HG03571 (cell line): ENCODE data around the gene PLIN1.

ENCODE experiments used
- ATAC-seq: cut with Tn5 transposase; IDR thresholded peaks from one replicate; pipeline ENCODE4 v1.9.1; 2021; ENCODE audit not compliant: unreplicated experiment

The PLIN1 gene

DNA sequence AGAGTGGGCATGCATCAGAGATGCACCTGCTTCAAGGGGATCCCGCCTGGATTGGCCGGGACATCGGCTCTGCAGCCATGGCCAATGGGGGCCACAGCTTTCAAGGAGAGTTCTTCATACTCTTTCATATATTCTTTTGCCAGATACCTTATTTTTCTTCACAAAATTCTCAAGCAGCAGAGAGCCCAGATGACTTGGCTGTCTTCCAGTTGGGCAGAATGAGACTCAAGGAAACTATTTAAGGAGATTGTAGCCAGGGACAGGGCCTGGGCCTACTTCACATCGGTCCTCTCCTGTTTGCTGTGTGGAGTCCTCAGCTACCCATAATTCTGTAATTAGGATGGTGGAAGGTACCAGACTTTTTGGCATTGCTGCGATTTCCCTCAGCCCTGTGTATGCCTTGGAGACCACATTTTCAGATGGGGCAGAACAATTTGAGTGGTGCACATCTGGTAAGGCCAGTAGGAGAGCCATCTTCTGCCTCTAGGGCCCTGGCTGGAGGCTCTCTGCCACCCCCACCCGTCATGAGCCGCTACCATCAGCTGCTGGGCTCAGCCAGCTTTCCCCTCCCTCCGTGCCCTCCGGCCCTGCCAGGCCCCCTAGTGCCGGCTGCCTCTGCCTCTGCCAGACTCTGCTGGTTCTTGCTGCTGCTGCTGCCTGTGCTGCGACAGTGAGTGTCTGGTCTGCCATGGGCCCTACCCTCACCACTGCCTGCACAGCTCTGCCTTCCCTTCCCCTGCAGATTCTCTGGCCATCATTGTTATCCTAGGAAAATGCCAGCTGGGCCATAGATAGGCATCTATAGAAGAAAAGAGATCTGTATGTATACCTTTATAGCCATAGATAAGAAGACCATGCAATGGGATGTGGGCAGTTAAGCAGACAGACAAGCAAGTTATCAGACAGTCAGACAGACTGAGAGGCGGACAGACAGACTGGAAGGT is 6.7 kb downstream of the PLIN1 start:
- no peak for ATAC-seq

DNA sequence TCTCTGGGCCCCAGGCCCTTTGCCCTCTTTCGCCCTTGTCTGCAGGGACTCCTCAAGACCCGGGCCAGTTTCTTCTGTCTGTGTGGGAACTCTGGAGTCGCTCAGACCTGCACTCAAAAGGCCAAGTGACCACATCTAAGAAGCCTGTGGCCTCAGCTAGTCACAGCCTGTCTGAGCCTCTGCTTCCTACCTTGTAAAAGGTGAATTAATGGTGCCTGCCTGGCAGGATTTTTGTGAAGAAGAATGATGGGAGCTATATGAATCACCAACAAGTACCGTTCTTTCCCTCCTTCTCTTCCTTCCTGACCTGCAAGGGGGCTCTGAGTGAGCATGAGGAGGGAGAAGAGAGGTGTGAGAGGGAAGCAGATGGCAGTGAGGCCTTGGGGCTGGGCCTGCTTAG is 7.5 kb downstream of the PLIN1 start:
- ATAC-seq = no peak

DNA sequence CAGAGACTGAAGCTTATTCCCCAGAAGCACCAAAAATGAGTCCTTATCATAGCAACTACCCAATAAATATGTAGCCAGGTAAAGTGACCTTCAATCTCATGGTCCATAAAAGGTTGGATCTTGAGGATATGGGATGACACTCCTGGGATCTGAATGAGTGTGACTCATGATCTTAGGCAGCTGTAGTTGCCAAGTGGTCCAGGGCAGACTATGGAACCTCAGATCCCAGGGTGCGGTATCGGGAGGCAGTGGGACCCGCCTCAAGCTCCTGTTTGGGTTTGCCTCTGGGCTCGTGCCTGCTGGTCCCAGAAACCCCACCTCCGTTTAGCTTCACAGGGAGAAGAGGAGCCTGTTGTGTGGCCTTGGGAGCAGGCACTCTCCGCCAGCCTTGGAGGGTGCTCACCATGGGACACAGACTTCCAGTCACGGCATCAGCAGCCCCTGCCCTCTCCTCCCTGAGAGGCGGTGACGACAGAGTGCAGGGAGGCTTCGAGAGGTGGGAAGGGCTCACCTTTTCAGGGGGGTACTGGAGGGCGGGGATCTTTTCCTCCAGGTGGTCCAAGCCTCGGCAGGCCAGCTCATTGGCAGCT is 8.1 kb downstream of the PLIN1 start:
- ATAC-seq = no peak

DNA sequence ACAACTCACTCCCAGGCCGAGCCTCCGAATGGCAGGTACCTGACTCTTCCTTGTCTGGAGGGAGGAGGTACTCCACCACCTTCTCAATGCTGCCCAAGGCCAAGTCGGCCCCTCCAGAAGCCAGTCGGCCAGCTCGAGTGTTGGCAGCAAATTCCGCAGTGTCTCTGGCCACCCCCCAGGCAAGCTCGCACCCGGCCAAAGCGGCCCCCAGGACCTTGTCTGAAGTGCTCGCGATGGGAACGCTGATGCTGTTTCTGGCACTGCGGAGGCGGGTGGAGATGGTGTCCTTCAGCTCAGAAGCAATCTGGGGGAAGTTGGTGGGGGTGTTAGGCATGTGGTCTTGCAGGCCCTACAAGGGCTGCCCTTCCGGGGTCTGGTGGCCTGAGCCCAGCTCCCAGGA is 9.2 kb downstream of the PLIN1 start:
- no peak for ATAC-seq

DNA sequence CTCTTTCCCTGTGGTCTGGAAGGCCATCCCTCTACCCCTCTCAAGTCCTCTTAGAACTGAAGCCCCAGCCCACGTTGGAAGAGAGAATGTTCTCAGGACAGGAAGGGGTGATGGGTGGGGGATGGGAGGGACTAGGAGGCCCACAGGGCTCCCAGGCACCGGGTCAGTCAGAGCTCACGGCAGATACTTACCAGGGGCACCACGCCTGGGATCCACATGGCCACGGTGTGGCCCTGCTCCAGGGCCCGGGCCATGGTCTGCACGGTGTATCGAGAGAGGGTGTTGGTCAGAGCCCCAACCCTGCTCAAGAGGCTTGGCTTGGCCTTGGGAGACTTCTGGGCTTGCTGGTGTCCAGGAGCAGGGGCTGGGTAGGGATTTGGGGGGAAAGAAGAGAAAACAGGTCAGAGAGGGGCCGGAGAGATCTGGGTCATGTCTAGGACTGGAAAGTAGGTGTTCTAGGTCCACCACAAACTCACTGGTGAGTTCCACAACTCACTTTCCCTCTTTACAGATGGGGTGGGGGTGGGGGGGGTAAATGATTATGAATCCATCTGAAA is 9.8 kb downstream of the PLIN1 start:
- no peak for ATAC-seq

DNA sequence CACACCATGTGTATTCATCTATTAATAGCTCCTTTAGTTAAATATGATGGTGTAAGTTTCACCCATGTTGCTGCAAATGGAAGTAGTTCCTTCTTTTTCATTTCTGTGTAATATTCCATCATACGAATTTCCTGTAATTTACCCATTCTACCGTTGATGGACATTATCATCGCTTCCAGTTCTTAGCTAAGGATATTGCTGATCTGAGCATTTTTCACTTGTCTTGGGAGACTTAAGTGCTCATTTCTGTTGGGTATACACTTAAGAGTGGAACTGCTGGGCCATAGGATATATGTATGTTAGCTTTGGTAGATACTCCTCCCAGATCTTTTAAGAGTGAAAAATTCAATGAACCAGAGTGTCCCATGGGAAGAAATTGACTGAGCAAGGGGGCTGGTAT is 11.0 kb downstream of the PLIN1 start:
- ATAC-seq = no peak

DNA sequence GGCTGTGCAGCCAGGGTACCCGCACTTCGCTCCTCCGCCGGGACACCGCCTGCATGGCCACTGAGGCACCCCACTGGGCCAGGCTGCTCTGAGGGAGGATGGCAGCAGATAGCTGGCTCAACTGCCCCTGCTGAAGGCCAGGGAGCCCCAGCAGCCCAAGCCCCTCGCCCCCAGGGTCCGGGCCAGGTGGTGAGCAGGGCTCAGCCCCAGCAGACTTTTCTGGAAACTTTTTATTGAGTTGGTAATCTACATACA is 11.5 kb downstream of the PLIN1 start:
- ATAC-seq = no peak

DNA sequence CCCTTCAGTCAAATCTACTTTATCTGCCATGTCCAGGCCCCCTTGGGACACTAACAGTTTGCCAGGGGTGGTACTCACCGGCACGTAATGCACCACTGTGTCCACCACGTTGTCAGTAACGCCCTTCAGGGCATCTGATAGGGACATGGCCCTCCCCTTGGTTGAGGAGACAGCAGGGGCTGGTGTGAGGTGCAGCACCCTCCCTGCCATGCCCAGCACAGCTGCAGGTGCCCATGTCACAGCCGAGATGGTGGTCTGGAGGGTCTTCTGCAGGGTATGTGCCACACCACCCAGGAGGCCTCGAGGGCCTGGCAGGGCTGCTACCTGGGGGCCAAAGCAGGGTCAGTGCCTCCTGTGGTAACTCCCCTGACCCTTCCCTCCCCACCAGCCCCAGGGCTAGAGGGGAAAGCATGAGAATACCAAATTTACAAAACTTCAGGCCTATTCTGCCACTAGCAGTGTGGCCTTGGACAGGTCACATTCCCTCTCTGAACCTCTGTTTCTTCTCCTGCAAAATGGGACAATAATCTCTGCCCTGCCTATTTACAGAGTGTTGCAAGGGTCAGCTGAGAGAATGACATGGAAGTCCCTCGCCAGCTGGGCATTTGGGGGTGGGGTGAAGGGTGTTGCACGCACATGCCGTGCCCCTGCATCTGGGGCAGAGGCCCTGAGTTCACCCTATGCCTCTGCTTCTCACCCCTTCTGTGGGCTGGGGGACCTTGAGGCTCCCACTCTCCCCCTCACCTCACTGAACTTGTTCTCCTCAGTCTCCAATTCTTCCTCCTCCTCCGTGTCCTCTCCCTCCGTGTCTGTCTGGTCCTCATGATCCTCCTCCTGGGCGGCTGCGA is 12.1 kb downstream of the PLIN1 start:
- ATAC-seq = no peak

DNA sequence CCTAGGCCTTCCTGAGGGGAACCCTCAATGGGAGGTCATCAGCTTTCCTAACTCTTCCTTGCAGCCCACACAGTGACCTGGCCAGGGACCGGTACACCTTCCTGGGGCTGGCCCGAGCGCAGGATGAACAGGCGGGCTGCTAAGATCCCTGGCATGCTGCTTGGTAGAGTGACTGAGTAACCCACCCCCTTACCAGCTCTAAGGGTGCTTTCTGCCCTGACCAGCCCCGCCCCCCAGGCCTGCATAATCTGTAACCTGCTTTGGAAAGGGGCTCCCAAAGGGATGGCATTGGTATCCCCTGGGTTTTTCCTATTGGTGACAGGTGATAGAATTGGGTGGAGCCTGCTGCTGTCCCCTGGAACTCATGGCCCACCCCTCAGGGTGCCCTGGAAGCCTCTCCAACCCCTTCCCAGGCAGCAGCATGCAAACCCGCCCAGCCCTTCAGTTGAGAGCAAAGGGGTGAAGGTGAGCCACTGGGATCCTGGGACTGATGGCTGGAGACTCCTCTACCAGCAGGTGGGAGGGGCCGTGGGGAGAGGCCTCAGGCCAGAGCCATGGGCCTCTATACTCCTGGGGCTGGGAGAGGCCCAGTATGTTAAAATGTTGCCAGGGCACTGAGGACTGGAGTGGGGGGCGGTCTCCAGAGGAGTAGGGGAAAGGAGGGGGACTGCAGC is 12.8 kb downstream of the PLIN1 start:
- ATAC-seq = no peak

DNA sequence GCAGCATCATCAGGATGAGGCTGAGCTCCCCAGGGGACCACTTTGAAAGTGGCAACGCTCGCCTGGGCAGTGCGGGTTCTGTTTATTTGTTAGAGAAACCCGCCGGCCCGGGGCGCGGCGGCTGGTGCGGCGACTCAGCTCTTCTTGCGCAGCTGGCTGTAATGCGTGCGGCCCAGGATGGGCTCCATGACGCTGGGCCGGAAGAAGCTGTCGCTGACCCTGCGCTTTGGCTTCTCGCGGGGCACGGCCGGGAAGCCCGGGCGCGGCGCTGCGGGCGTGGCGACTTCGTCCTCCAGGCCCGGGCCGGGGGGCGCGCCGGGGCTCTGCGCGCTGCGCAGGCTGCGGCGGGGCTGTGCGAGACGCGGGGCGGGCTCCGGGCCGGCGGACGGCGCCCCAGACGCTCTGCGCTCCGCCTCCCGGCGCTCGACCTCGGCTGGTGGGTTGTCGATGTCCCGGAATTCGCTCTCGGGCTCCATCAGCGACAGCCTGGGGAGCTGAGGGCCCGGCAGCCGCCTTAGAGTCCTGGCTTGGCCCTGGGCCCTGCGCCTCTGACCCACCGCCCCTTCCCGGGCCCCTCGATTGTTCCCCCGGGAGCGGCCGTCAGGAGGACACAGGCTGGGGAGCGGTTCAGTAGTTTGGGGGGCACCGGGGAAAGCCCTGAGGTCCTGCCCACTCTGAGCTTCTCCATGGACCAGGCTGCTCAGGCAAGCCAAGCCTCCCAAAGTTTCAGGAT is 13.6 kb downstream of the PLIN1 start:
- no peak for ATAC-seq

DNA sequence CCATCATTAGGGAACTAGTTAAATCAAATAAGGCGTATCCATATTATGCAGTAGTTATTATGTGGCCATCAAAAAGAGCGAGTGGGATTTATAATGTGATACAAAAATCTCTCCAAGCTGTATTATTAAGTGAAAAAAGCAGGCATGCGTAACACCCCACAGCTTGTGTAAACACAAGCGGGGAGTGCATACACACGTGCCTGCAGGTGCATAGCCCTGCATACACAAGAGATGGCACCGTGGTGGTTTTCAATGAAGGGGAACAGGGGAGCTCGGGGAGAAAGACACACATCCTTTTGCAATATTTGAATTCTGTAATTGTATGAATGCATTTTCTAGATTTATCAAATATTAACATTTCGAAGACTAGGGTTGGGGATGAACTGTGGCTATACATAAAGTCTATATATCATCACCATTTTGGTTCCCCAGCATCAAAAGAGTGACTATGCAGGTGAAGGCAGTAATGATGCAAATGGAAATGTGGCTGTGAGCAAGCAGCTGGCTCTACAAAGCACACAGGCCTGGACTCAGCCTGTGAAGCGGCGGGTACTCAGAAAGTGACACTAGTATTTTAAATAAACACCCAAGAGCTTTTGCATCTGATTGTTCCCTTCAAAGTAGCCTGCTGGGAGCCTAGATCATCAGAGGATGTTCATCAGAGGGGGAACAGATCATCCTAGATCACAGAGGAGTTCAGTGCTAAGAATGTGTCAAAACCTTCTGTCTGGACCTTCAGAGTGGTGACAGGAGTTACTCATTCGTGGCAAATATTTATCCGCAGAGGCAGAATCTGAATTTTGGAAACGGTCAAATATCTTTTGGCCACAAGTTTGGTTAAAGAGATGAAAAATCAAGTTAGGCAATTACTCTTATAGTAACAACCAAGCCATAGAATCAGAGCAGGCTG is 14.5 kb downstream of the PLIN1 start:
- ATAC-seq = no peak

DNA sequence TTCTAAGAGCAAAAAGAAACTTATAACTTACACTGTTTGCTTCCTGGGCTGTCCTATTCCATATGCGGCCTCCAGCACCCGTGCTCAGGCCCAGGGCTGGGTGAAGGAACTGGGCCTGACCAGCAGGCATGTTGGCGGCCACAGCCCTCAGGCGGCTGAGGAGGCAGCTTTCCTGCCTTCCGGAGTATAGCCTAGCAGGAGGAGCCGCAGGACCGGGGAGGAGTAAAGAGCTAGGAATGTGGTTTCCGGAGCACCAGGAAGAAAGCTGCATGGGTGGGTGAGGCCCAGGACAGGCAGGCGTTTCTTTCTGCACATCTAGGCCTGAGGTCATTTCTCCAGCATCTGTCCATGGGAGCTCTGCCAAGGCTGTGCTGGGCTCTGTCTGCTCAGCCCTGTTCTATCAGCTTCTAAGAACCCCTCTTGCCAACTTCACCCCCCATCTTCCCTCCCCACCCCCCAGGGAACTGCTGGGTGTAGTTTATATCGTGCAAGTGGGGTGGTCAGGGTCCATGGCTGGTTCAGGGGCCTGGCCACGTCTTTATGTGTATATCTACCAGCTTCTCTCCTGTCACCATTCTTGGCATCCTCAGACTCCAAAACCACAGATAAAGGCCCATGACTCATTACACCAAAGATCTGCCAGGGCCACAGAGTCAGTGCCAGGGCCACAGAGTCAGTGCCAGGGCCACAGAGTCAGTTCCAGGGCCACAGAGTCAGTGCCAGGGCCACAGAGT is 16.1 kb downstream of the PLIN1 start:
- ATAC-seq = no peak

DNA sequence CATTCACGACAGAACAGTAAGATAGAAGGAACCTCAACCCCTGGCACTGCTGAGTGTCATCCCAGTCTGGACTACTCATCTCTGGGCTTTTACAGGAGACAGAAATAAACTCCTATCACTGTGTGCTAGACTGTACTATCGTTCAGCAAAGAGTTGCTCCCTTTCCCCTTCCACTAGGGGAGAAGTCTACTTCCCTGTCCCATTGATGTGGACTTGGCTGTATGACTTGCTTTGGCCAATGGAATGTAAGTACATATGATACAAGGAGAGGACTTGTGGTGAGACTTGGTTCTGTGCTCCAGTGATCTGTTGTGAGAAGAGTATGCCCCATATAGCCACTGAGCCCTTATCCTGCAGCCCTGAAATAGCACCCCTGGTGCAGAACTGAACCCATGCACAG is 18.6 kb downstream of the PLIN1 start:
- no peak for ATAC-seq

DNA sequence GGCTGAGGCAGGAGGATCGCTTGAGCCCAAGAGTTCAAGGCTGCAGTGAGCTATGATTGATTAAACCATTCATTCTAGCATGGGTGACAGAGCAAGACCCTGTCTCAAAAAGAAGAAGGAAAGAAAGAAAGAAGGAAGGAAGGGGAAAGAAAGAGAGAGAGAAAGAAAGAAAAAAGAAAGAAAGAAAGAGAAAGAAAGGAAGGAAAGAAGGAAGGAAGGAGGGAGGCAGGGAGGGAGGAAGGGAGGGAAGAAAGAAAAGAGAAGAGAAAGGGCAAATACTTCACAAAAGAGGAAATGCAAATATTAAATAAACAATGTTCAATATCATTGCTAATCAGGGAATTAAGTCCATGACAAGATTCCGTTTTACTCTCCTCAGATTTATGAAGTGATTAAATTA is 19.9 kb downstream of the PLIN1 start:
- ATAC-seq = no peak

DNA sequence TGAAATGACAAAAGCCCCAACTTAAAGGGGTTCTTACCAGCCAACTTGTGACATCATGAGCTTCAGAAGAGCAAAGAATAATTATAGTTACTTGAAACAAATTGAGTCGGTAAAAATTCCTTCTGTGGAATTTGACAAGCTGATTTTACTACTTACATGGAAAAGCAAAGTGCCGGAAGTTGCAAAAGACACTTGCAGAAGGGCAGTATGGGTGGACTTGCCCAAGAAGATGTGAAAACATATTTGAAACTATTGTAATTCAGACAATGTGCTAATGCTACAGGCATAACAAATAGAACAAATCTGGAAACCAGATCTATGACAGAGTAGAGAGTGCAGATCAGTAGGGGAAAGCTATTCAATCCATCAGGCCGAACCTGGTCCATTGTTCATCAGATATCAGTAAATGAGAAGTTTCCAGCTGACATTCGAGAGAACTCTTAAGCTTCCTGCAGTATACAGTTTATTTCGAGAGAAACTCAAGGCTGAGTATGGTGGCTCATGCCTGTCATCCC is 21.4 kb downstream of the PLIN1 start:
- ATAC-seq = no peak

DNA sequence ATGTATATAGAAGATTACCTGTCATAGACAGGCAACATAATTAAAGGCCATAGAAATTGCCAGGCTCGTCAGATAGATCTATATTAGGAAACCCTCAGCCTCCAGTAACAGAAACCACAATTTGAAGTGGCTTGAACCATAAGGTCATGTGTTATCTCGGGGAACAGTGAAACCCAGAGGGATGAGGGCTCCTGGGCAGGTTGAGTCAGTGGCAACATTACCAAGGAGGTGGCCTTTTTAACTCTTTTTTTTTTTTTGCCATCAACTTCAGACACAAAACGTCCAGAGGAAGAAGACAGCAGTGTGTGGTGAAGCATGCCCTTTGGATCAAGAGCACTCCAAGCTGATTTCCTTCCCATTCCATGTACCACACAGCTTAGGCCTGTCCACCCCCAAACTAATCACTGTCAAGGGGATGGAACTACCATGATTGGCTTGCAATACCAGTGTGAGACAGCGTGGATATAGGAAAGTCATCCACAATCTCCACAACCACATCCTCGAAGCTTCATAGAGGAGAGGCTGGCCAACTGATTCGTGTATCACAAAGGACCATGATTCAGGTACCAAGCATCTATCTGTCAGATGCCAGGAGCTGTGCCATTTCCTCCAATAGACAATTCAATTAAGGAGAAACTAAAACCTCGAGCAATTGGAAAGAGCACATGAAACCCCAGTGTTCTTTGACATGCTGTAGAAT is 22.9 kb downstream of the PLIN1 start:
- no peak for ATAC-seq

DNA sequence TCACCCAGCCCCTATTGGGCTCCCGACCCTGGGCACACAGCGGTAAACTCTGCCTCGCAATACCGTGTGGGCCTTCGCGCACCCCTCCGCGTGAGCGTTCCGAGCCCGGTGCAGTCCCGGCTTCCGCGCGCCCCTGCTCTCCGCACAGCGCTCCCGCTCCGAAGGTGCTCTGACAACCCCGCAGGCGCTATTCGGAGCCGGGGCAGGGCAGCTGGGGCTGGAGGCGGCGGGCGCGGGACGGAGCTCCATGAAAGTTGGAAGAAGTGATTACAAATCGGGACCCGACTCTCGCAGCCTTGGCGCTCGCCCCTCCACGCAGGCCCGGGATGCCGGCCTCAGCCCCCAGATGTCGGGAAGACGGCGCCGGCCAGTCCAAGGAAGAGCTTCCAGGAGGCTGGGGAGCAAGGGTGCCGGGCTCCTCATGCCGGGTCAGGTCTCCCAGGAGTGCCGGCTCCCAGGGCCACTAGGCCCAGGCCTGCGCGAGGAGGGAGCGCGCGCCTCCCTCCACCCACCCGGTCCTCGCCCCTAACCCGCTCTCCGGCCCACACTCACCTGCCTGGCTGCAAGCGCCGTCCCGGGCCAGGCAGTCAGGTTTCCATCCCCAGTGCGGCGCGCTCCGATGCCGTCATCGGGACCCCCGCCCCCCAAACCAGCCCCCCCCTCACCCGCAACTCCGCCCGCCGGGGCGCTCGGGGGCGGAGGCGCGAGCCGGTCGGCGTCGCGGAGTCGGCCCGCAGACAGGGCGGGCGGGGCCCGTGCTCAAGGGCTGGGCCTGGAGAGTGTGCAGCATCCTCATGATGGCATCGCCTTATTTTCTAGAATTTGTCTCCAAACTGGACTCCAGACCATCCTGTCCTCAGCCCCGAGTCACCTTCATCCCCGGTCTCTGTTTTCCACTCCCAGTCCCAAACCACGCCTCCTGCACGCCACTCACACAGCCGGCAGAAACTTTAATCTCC is 24.0 kb downstream of the PLIN1 start, which contains the start of gene KIF7:
TSS of gene KIF7 (minus strand) at position 621 of the 959 bp plus-strand sequence. CDS start 2,537 bp downstream, outside the sequence.
- no peak for ATAC-seq
